ENCODE data around the gene COL15A1. TPM values are rescaled to one million over a fixed set of nuclear protein-coding genes. Genes with fewer than 3 reads are reported as not detected.

The COL15A1 gene
- total and polyA plus RNA-seq, 8 donors = 10.7 to 173 (median 27.8) TPM

- no peak for TF ChIP-seq CTCF (IDR thresholded peaks at IDR 0.05)
- TF ChIP-seq POLR2AphosphoS5 (IDR thresholded peaks at IDR 0.05) = no peak
- no peak for TF ChIP-seq POLR2A (IDR thresholded peaks at IDR 0.05)
- TF ChIP-seq EP300 (IDR thresholded peaks at IDR 0.05) = no peak
- Histone ChIP-seq H3K27ac (peak overlapping the region in 1 of 5 donors; percentile 12), H3K4me1 (no peaks in the 10 kb centered on the region), H3K4me3 (no peak overlapping the region), H3K27me3 (no peaks in the 10 kb centered on the region), H3K9me3 (peaks cover 0 to 13% (median 0%) of the 10 kb centered on the region in 4 donors), H3K36me3 (peaks cover 0 to 36% (median 11%) of the 10 kb centered on the region in 4 donors)
- WGBS, 5 donors = 26 to 49% (median 39%) methylated on average over 4 of the region's 4 CpGs
- intact Hi-C loops (cut with DNase I; ENCODE audit: low total_unique reads) = no loop called here
- DNase-seq = no peak
These were observed 69.8 kb downstream of the COL15A1 start for GRCh38 chr9:99013550-99013949.

DNA sequence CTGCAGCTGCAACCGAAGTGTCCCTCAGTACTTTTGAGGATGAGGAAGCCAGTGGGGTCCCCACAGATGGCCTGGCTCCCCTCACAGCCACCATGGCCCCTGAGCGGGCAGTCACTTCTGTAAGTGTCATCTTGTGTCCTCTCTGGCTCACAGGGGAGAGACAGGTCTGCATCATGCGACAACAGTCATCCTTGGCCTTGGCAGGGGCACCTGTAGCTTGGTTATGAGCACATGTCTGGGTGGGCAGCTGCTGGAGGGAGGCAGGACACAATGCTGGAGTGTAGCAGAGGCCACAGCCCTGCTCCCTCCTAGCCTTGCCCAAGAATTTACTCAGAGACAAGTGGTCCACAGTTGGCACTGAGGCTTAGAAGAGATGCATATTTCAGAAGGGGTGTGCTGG is 71.7 kb downstream of the COL15A1 start:
- peaks cover 0 to 8% (median 0%) of the 10 kb centered on the region in 4 donors for H3K9me3 ChIP-seq
- TF ChIP-seq CTCF (IDR thresholded peaks at IDR 0.05) (no peak), EP300 (IDR thresholded peaks at IDR 0.05) (no peak), POLR2AphosphoS5 (IDR thresholded peaks at IDR 0.05) (no peak), POLR2A (IDR thresholded peaks at IDR 0.05) (no peak)
- H3K27me3 ChIP-seq = no peaks in the 10 kb centered on the region
- H3K4me3 ChIP-seq = no peak overlapping the region
- H3K36me3 ChIP-seq = peaks cover 0 to 34% (median 11%) of the 10 kb centered on the region in 4 donors
- intact Hi-C loops (cut with DNase I; ENCODE audit: low total_unique reads) = no loop called here
- peak overlapping the region in 1 of 5 donors; percentile 19 for H3K27ac ChIP-seq
- WGBS, 5 donors = 83 to 93% (median 92%) methylated on average over 2 to 3 of the region's 3 CpGs; no CpG with 5 or more reads in 1 of the 5 donors
- DNase-seq = no peak
- H3K4me1 ChIP-seq = peaks cover 0 to 6% (median 2%) of the 10 kb centered on the region in 4 donors

GRCh38 chr9:99015890-99016289 is 72.2 kb downstream of the COL15A1 start:
- Histone ChIP-seq H3K36me3 (peaks cover 0 to 32% (median 12%) of the 10 kb centered on the region in 4 donors), H3K27me3 (no peaks in the 10 kb centered on the region), H3K27ac (peak overlapping the region in 1 of 5 donors; percentile 19), H3K9me3 (peaks cover 0 to 4% (median 0%) of the 10 kb centered on the region in 4 donors), H3K4me1 (peaks cover 0 to 6% (median 3%) of the 10 kb centered on the region in 4 donors), H3K4me3 (no peak overlapping the region)
- 73 to 93% (median 85%) methylated on average over 4 of the region's 4 CpGs for WGBS, 5 donors
- DNase-seq = no peak
- no peak for TF ChIP-seq POLR2AphosphoS5 (IDR thresholded peaks at IDR 0.05)
- no peak for TF ChIP-seq EP300 (IDR thresholded peaks at IDR 0.05)
- TF ChIP-seq POLR2A (IDR thresholded peaks at IDR 0.05) = no peak
- no peak for TF ChIP-seq CTCF (IDR thresholded peaks at IDR 0.05)
- intact Hi-C loops (cut with DNase I; ENCODE audit: low total_unique reads) = no loop called here

DNA sequence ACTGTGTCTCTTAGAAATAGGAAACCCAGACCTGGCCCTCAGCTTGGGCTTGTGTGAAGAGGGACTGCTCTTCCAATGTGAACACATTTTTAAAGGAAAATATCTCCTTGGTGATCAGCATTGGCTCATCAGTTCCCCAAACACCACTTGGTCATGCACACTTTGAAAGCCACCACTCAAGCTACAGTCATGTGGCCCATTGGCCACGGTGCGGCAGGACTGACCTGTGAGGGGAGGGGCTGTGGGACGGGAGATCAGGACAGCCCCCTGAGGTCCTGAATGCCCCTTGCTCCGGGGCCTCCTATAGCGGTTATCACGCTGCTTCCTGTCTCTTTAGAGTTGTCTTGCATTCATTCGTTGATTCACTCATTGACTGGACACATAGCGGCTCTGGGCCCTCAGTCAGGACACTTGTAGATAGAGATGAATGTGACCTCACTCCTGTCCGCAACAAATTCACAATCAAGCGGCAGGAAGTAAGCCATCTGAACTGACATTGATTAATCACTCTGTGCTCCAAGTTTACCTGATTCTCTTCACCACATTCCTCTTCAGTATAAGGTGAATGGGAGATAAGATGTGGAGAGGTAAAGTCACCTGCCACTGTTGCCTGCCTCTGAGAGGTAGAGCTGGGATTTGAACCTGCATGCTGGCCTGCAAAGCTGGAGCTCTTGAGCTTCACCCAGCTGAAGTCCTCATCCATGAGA is 73.1 kb downstream of the COL15A1 start:
- Histone ChIP-seq H3K27ac (peak overlapping the region in 1 of 5 donors; percentile 79), H3K36me3 (peaks cover 0 to 41% (median 15%) of the 10 kb centered on the region in 4 donors), H3K4me1 (peaks cover 0 to 6% (median 3%) of the 10 kb centered on the region in 4 donors), H3K27me3 (no peaks in the 10 kb centered on the region), H3K9me3 (no peaks in the 10 kb centered on the region), H3K4me3 (no peak overlapping the region)
- peak in 1 of 2 donors; percentile 8 for DNase-seq
- WGBS, 5 donors = 86 to 93% (median 88%) methylated on average over 9 to 10 of the region's 10 CpGs
- intact Hi-C loops (cut with DNase I; ENCODE audit: low total_unique reads) = no loop called here
- no peak for TF ChIP-seq POLR2A (IDR thresholded peaks at IDR 0.05)
- TF ChIP-seq EP300 (IDR thresholded peaks at IDR 0.05) = no peak
- TF ChIP-seq CTCF (IDR thresholded peaks at IDR 0.05) = no peak
- TF ChIP-seq POLR2AphosphoS5 (IDR thresholded peaks at IDR 0.05) = no peak

Data from stomach (tissue), 9 donors.